ENCODE measurements around the gene ANXA2R.
"Not testable (repeated sequence)": the region's sequence is repeated elsewhere in the genome, so short reads cannot be mapped to it uniquely, and the experiment has no call there.

ANXA2R gene

DNA sequence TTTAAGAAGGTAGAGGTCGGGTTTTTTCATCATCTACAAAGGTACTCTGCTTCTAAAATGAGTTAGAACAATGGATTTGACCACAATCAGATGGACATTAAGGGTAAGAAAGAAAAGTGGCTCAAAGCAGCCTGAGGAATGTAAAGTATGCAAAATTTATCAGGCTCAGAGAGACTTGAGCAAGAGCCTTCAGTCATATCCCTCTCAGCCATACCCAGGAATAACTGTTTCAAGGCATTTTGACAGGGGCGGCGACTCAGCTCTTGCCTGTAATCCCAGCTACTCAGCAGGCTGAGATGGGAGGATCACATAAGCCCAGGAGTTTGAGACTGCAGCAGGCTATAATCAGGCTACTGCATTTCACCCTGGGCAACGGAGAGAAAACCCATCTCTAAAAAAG is 38.8 kb upstream of the ANXA2R start:
- H3K27me3 ChIP-seq (ENCODE audit: low read depth, low read length), result no peaks in the 10 kb centered on the region
- no peak overlapping the region for H2AFZ ChIP-seq (ENCODE audit: low read depth, low read length)
- no peaks in the 10 kb centered on the region for H3K36me3 ChIP-seq (replicated peaks; ENCODE audit: low read depth, low read length)
- H3K9me3 ChIP-seq (ENCODE audit: insufficient read depth, low read length), result no peaks in the 10 kb centered on the region
- TF ChIP-seq, protein P1, sequence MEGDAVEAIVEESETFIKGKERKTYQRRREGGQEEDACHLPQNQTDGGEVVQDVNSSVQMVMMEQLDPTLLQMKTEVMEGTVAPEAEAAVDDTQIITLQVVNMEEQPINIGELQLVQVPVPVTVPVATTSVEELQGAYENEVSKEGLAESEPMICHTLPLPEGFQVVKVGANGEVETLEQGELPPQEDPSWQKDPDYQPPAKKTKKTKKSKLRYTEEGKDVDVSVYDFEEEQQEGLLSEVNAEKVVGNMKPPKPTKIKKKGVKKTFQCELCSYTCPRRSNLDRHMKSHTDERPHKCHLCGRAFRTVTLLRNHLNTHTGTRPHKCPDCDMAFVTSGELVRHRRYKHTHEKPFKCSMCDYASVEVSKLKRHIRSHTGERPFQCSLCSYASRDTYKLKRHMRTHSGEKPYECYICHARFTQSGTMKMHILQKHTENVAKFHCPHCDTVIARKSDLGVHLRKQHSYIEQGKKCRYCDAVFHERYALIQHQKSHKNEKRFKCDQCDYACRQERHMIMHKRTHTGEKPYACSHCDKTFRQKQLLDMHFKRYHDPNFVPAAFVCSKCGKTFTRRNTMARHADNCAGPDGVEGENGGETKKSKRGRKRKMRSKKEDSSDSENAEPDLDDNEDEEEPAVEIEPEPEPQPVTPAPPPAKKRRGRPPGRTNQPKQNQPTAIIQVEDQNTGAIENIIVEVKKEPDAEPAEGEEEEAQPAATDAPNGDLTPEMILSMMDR (IDR thresholded peaks at IDR 0.05; ENCODE audit: low read depth, low read length), result no peak
- TF ChIP-seq EZH2phosphoT487 (IDR thresholded peaks at IDR 0.05; ENCODE audit: low read depth), result no peak
- no peak overlapping the region for H3K4me2 ChIP-seq (ENCODE audit: low read length)
- no peaks in the 10 kb centered on the region for H3K4me1 ChIP-seq (ENCODE audit: low read length)
- H3K4me3 ChIP-seq (ENCODE audit: low read length), result no peak overlapping the region
- no peak overlapping the region for H3K9ac ChIP-seq (ENCODE audit: low read length)
- H3K27ac ChIP-seq (ENCODE audit: low read length), result no peak overlapping the region
- no peaks in the 10 kb centered on the region for H3K79me2 ChIP-seq (ENCODE audit: low read length)
- H4K20me1 ChIP-seq (ENCODE audit: insufficient read depth, low read length), result no peaks in the 10 kb centered on the region

DNA sequence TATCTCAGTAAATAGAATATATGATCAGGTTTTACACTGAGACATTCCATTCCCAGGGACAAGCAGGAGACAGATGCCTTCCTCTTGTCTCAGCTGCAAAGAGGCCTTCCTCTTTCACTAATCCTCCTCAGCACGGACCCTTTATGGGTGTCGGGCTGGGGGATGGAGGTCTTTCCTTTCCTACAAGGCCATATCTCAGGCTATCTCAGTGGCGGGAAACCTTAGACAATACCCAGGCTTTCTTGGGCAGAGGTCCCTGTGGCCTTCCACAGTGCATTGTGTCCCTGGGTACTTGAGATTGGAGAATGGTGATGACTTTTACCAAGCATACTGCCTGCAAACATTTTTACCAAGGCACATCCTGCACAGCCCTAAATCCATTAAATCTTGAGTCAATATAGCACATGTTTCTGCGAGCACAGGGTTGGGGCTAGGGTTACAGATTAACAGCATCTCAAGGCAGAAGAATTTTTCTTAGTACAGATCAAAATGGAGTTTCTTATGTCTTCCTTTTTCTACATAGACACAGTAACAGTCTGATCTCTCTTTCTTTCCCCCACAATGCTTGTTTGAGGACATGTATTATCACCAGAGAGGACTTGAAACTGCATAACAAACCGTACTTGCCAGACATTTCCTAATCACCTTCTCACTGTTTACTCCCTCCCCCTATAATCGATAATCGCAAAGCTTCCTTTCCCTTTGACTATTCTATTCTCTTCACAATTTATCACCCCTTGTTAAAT is 37.5 kb upstream of the ANXA2R start:
- H3K4me1 ChIP-seq (ENCODE audit: low read length); H2AFZ ChIP-seq (ENCODE audit: low read depth, low read length); H4K20me1 ChIP-seq (ENCODE audit: insufficient read depth, low read length); H3K9me3 ChIP-seq (ENCODE audit: insufficient read depth, low read length); H3K79me2 ChIP-seq (ENCODE audit: low read length); H3K27me3 ChIP-seq (ENCODE audit: low read depth, low read length); H3K4me2 ChIP-seq (ENCODE audit: low read length); H3K4me3 ChIP-seq (ENCODE audit: low read length); H3K9ac ChIP-seq (ENCODE audit: low read length); H3K27ac ChIP-seq (ENCODE audit: low read length); H3K36me3 ChIP-seq (replicated peaks; ENCODE audit: low read depth, low read length): not testable (repeated sequence)

GRCh38 chr5:43075319-43076293 is 35.5 kb upstream of the ANXA2R start:
- Histone ChIP-seq H3K4me1 (ENCODE audit: low read length) (no peaks in the 10 kb centered on the region), H2AFZ (ENCODE audit: low read depth, low read length) (no peak overlapping the region), H3K27me3 (ENCODE audit: low read depth, low read length) (no peaks in the 10 kb centered on the region), H3K27ac (ENCODE audit: low read length) (no peak overlapping the region), H3K4me2 (ENCODE audit: low read length) (no peak overlapping the region), H3K79me2 (ENCODE audit: low read length) (no peaks in the 10 kb centered on the region), H3K9me3 (ENCODE audit: insufficient read depth, low read length) (no peaks in the 10 kb centered on the region), H3K9ac (ENCODE audit: low read length) (no peak overlapping the region), H4K20me1 (ENCODE audit: insufficient read depth, low read length) (no peaks in the 10 kb centered on the region), H3K4me3 (ENCODE audit: low read length) (no peak overlapping the region), H3K36me3 (replicated peaks; ENCODE audit: low read depth, low read length) (peaks cover 3% of the 10 kb centered on the region)
- TF ChIP-seq EZH2phosphoT487 (IDR thresholded peaks at IDR 0.05; ENCODE audit: low read depth), result no peak
- TF ChIP-seq, protein P1 (IDR thresholded peaks at IDR 0.05; ENCODE audit: low read depth, low read length), result no peak

- Histone ChIP-seq H3K4me3 (ENCODE audit: low read length) (no peak overlapping the region), H3K4me1 (ENCODE audit: low read length) (no peaks in the 10 kb centered on the region), H3K9me3 (ENCODE audit: insufficient read depth, low read length) (no peaks in the 10 kb centered on the region), H2AFZ (ENCODE audit: low read depth, low read length) (no peak overlapping the region), H3K79me2 (ENCODE audit: low read length) (no peaks in the 10 kb centered on the region), H3K4me2 (ENCODE audit: low read length) (no peak overlapping the region), H3K27ac (ENCODE audit: low read length) (no peak overlapping the region), H3K36me3 (replicated peaks; ENCODE audit: low read depth, low read length) (peaks cover 3% of the 10 kb centered on the region), H3K27me3 (ENCODE audit: low read depth, low read length) (no peaks in the 10 kb centered on the region), H4K20me1 (ENCODE audit: insufficient read depth, low read length) (no peaks in the 10 kb centered on the region), H3K9ac (ENCODE audit: low read length) (no peak overlapping the region)
- TF ChIP-seq EZH2phosphoT487 (IDR thresholded peaks at IDR 0.05; ENCODE audit: low read depth), result no peak
- TF ChIP-seq, protein P1 (IDR thresholded peaks at IDR 0.05; ENCODE audit: low read depth, low read length), result no peak
These were observed 34.8 kb upstream of the ANXA2R start for GRCh38 chr5:43074987-43075318.

Measured in OCI-LY3 (cell line).